GM12874 (cell line): Measurements from ENCODE around the gene TNFRSF11A.

Experiments
- TF ChIP-seq, protein P1 (sequence below): IDR thresholded peaks from 2 replicates; pipeline ENCODE4 v1.5.1; 2011; ENCODE audit warnings: low read depth, mild to moderate bottlenecking, control low read depth, low read length, moderate library complexity; ENCODE audit not compliant: insufficient read depth

Gene TNFRSF11A

DNA sequence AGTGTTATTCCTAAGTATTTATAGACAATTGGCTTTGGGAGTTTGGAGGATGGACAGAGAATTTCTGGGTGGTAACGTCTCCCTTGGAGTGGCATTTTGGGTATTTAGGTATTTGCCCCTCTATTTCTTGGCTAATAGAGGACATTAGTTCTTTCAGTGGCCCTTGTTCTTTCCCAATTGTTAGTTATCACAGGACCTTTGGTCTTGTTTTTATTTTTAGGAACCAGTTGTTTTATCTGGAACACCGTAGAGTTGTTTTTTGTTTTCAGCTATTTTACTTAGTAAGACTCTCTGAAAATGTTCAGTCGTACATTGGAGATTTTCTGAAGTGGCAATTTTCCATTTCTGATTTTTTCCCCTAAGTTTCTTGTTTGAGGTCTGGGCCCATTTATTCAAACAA is 40.5 kb upstream of the TNFRSF11A start:
- TF ChIP-seq, protein P1, sequence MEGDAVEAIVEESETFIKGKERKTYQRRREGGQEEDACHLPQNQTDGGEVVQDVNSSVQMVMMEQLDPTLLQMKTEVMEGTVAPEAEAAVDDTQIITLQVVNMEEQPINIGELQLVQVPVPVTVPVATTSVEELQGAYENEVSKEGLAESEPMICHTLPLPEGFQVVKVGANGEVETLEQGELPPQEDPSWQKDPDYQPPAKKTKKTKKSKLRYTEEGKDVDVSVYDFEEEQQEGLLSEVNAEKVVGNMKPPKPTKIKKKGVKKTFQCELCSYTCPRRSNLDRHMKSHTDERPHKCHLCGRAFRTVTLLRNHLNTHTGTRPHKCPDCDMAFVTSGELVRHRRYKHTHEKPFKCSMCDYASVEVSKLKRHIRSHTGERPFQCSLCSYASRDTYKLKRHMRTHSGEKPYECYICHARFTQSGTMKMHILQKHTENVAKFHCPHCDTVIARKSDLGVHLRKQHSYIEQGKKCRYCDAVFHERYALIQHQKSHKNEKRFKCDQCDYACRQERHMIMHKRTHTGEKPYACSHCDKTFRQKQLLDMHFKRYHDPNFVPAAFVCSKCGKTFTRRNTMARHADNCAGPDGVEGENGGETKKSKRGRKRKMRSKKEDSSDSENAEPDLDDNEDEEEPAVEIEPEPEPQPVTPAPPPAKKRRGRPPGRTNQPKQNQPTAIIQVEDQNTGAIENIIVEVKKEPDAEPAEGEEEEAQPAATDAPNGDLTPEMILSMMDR = no peak

- TF ChIP-seq, protein P1 = no peak
These were observed 39.8 kb upstream of the TNFRSF11A start for GRCh38 chr18:62285281-62285680.

DNA sequence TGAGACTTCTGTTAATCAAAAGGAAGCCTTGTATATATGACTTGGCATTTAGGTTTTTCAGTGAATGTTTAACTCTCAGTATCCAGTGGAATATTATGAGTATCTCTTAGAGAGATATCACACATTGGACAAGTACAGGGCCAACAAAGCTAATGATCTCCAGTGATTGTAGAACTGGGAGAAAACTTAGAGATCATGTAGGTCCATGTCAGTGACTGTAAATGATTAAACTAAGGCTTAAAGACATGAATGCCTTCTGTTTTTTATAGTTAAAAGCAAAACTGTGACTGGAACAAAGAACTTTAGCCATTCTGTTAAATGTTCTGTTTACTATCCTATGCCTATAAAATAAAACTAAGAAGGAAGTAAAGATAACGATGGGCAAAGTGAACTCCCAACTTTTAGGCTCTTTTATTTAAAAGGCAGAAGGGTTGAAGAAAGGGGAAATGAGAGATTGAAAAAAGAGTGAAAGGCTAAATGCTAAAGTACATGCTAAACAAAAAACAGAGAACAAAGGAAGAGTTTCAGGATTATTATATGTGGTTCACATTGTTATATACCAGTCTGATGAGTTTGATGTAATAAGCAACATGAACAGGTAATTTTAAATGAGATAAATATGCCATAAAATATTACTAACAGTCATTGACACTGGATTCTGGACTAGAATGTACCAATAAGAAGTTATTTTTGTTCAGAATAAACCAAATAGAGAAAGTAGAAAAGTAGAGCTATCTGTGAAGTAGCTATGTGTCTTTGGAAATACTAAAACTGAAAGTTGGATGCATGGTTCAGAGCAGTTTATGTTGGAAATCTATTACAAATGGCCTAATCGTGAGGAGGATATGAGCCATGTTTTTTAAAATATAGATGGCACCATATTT is 37.1 kb upstream of the TNFRSF11A start:
- TF ChIP-seq, protein P1 = no peak

GRCh38 chr18:62288665-62289008 is 36.5 kb upstream of the TNFRSF11A start:
- TF ChIP-seq, protein P1 = no peak

DNA sequence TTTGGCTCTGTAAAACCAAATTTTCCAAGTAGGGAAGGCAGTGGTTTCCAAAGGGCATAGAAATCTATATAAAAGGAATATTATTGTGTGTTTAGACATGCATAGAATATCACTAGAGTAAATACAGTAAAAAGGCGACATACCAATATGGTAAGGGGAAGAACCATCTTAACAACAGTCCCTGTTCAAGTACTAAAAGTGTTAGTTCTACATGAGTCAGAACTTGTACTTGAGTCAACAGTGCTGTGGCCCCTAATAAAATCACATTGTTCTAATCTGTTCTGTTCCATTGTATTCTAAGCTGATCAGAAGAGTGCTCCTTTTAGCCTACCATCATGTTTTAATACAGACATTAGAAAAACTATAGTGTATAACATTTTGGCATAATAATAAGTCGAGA is 36.1 kb upstream of the TNFRSF11A start:
- TF ChIP-seq, protein P1 = no peak

DNA sequence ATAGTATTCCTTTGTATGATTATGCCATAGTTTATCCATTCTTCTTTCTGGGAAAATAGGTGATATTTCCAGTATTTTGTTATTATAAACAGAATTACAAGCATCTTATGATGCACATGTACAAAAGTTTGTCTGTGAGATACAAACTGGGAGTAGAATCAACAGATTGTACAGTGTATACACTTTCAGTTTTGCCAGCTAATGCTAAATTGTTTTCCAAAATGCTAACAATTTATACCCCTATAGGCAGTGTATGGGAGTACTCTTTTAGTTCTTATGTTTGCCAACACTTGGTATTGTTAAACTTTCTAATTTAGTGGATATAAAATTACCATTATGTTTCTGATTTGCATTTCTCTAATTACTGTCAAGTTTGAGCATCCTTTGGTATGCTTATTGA is 31.0 kb upstream of the TNFRSF11A start:
- TF ChIP-seq, protein P1 = no peak

- TF ChIP-seq, protein P1 = no peak
These were observed 24.6 kb upstream of the TNFRSF11A start for GRCh38 chr18:62300359-62300963.
